SK-N-SH (cell line): ENCODE measurements around the gene DEGS2. TPM values are rescaled to one million over a fixed set of nuclear protein-coding genes. Genes with fewer than 3 reads are reported as not detected.

Source experiments
- CTCF ChIA-PET: fragments of 300-600, 350-600 bp; formaldehyde crosslinking; extraction: SDS; loops from one replicate; lab custom pipeline; 2021; lab: Yijun Ruan, JAX
- POLR2A ChIA-PET: fragments of 350-600 bp; sonication (Branson Sonifier 250); formaldehyde crosslinking; extraction: SDS; loops from one replicate; lab custom pipeline; 2020; ENCODE audit warnings: antibody characterized with exemption, inconsistent platforms; lab: Yijun Ruan, JAX
- DNase-seq: peaks from one replicate; pipeline ENCODE4 v3.0.0; 2012
- H2AFZ ChIP-seq: fragments of 200-600 bp; sonication (generic); 2 replicates; pipeline ENCODE4 v1.8.1; 2016; ENCODE audit warnings: antibody characterized with exemption, mild to moderate bottlenecking, low read depth
- H3F3A ChIP-seq: fragments of 200-600 bp; sonication (generic); replicated peaks from 2 replicates; pipeline ENCODE3; 2016; ENCODE audit warnings: antibody characterized with exemption, mild to moderate bottlenecking; ENCODE audit not compliant: insufficient read depth
- H3K27ac ChIP-seq, 2 experiments: fragments of 200-500 bp in 1 of 2; fragments of 200-600 bp in 1 of 2; sonication (Bioruptor generic) in 1 of 2; sonication (generic), shearing (Covaris generic) in 1 of 2; 2 replicates each; pipeline versions ENCODE4 v1.5.1 to v1.6.1; 2014 to 2016; ENCODE audit warnings: low read depth in 2 of 2, inconsistent platforms in 1 of 2, low read length in 1 of 2, mild to moderate bottlenecking in 1 of 2, mixed read lengths in 1 of 2
- H3K27me3 ChIP-seq: fragments of 200-600 bp; sonication (generic), shearing (Covaris generic); 2 replicates; pipeline ENCODE4 v1.6.1; 2016; ENCODE audit warnings: mixed run types; ENCODE audit not compliant: insufficient read depth
- H3K36me3 ChIP-seq, 2 experiments: fragments of 200-500 bp in 1 of 2; fragments of 200-600 bp in 1 of 2; sonication (Bioruptor generic) in 1 of 2; sonication (generic) in 1 of 2; replicated peaks in 1 of 2; 2 replicates each; pipeline versions ENCODE3 to v1.5.1; 2014 to 2016; ENCODE audit warnings: low read length in 1 of 2, mild to moderate bottlenecking in 1 of 2; ENCODE audit not compliant: insufficient read depth in 2 of 2, control insufficient read depth in 1 of 2
- H3K4me1 ChIP-seq, 2 experiments: fragments of 200-500 bp in 1 of 2; fragments of 200-600 bp in 1 of 2; sonication (Bioruptor generic) in 1 of 2; sonication (generic), shearing (Covaris generic) in 1 of 2; 2 replicates each; pipeline versions ENCODE4 v1.5.1 to v1.6.1; 2014 to 2016; ENCODE audit warnings: low read depth in 1 of 2, low read length in 1 of 2, mixed run types in 1 of 2; ENCODE audit not compliant: insufficient read depth in 2 of 2, control insufficient read depth in 1 of 2
- H3K4me2 ChIP-seq: fragments of 200-600 bp; sonication (generic), shearing (Covaris generic); 2 replicates; pipeline ENCODE4 v1.6.1; 2017; ENCODE audit warnings: mixed run types
- H3K4me3 ChIP-seq, 2 experiments: fragments of 200-500 bp in 1 of 2; fragments of 200-600 bp in 1 of 2; sonication (Bioruptor generic) in 1 of 2; sonication (generic), shearing (Covaris generic) in 1 of 2; 2 replicates each; pipeline versions ENCODE4 v1.5.1 to v1.8.1; 2014 to 2016; ENCODE audit warnings: low read depth in 2 of 2, inconsistent platforms in 1 of 2, low read length in 1 of 2, mild to moderate bottlenecking in 1 of 2, mixed read lengths in 1 of 2, moderate library complexity in 1 of 2
- H3K79me2 ChIP-seq: fragments of 200-600 bp; sonication (generic); 2 replicates; pipeline ENCODE4 v1.8.1; 2017; ENCODE audit warnings: mild to moderate bottlenecking; ENCODE audit not compliant: insufficient read depth
- H3K9ac ChIP-seq: fragments of 200-600 bp; sonication (generic); 2 replicates; pipeline ENCODE4 v1.6.1; 2017; ENCODE audit warnings: mixed run types
- H3K9me2 ChIP-seq: fragments of 200-600 bp; sonication (generic); 2 replicates; pipeline ENCODE4 v1.6.1; 2017; ENCODE audit warnings: mixed run types
- H3K9me3 ChIP-seq: fragments of 200-600 bp; sonication (generic); 2 replicates; pipeline ENCODE4 v1.6.1; 2017; ENCODE audit warnings: mixed run types, mild to moderate bottlenecking, moderate library complexity
- H4K20me1 ChIP-seq: fragments of 200-600 bp; sonication (generic); 2 replicates; pipeline ENCODE4 v1.6.1; 2017; ENCODE audit warnings: mild to moderate bottlenecking, mixed run types; ENCODE audit not compliant: insufficient read depth
- ELF1 ChIP-seq: IDR thresholded peaks from 2 replicates; pipeline ENCODE4 v1.4.0; 2012
- EZH2phosphoT487 ChIP-seq: fragments of 200-600 bp; sonication (generic); IDR thresholded peaks from 2 replicates; pipeline ENCODE4 v1.6.1; 2017; ENCODE audit warnings: low read depth, mixed run types, mild to moderate bottlenecking, antibody characterized with exemption, moderate library complexity, borderline replicate concordance
- FOSL2 ChIP-seq: IDR thresholded peaks from 2 replicates; pipeline ENCODE4 v1.4.0; 2012; ENCODE audit warnings: low read depth, mild to moderate bottlenecking, moderate library complexity, borderline replicate concordance
- FOXM1 ChIP-seq: IDR thresholded peaks from 2 replicates; pipeline ENCODE4 v1.4.0; 2012; ENCODE audit warnings: low read depth, mild to moderate bottlenecking
- MEF2A ChIP-seq: IDR thresholded peaks from 2 replicates; pipeline ENCODE4 v1.4.0; 2012; ENCODE audit warnings: low read depth, borderline replicate concordance
- RFX5 ChIP-seq: IDR thresholded peaks from 2 replicates; pipeline ENCODE4 v1.6.1; 2012; ENCODE audit warnings: mild to moderate bottlenecking, improper control_type of control experiment, low read length
- SMC3 ChIP-seq: IDR thresholded peaks from 2 replicates; pipeline ENCODE4 v1.6.1; 2012; ENCODE audit warnings: low read depth, low read length, improper control_type of control experiment
- TAF1 ChIP-seq: IDR thresholded peaks from 2 replicates; pipeline ENCODE4 v1.6.1; 2012; ENCODE audit warnings: low read depth, mild to moderate bottlenecking, low read length, moderate library complexity, borderline replicate concordance
- TEAD4 ChIP-seq: IDR thresholded peaks from 2 replicates; pipeline ENCODE4 v1.4.0; 2012; ENCODE audit warnings: mild to moderate bottlenecking, borderline replicate concordance; ENCODE audit not compliant: insufficient read depth
- WGBS: methylation state at CpG from one replicate; pipeline ENCODE4 v1.1.6; 2017; ENCODE audit warnings: low lambda C conversion rate; 5-methylcytosine and 5-hydroxymethylcytosine counted together
- polyA plus RNA-seq, 3 experiments: library from polyadenylated mRNA; depleted of rRNA; stranded (reverse); fragments of >200 nt; gene quantifications; 2 replicates each; pipeline ENCODE4 v1.2.3, GENCODE V29; 2012
- TF ChIP-seq, protein P1 (sequence below): fragments of 150-350 bp; IDR thresholded peaks from 2 replicates; pipeline ENCODE4 v1.6.1; 2017; ENCODE audit warnings: antibody characterized with exemption, low read length, low read depth, borderline replicate concordance
- TF ChIP-seq, protein P2 (sequence below): fragments of 200-600 bp; sonication (generic); IDR thresholded peaks from 2 replicates; pipeline ENCODE4 v1.6.1; 2017; ENCODE audit warnings: antibody characterized with exemption, mild to moderate bottlenecking, moderate library complexity
- TF ChIP-seq, protein P3 (sequence below): IDR thresholded peaks from 2 replicates; pipeline ENCODE4 v1.4.0; 2012; ENCODE audit warnings: low read depth, borderline replicate concordance
- TF ChIP-seq, protein P4 (sequence below): fragments of 150-350 bp; IDR thresholded peaks from 2 replicates; pipeline ENCODE4 v1.6.1; 2016; ENCODE audit warnings: mild to moderate bottlenecking, low read depth, low read length
- TF ChIP-seq, protein P5 (sequence below): IDR thresholded peaks from 2 replicates; pipeline ENCODE4; 2012

The DEGS2 gene
- polyA plus RNA-seq, 1 of the 3 experiments (the other 2 are of a cell fraction): 0.02 TPM

DNA sequence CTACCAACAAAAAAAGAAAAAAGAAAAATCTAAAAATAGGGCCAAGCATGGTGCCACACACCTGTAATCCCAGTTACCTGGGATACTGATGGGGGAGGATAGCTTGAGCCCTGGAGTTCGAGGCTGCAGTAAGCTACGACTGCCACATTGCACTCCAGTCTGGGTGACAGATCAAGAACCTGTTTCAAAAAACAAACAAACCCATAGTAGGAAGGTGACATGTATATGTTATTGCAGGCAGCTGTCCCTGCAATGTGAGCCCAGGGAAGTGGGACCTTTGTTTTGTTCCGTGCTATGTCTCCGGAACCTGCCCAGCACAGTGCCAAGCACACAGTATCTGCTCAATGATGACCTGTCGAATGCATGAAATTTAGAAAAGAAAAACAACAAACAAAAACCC lies 42.3 kb upstream of the DEGS2 start:
- no peaks in the 10 kb centered on the region for H3K27me3 ChIP-seq
- no peaks in the 10 kb centered on the region for H3K4me1 ChIP-seq
- ChIA-PET CTCF (interaction anchor here (0.6 kb wide), 1 partner anchor 755 kb away, joined by 3 read pairs; no protein-coding TSS in a partner anchor), POLR2A (no interaction called here)
- H3K9me2 ChIP-seq: no peaks in the 10 kb centered on the region
- H3K4me2 ChIP-seq: no peak overlapping the region
- H4K20me1 ChIP-seq: no peaks in the 10 kb centered on the region
- no peak for DNase-seq
- WGBS: 86% methylated on average over 5 of the region's 5 CpGs
- no peak overlapping the region for H3K4me3 ChIP-seq
- H3K9me3 ChIP-seq: no peaks in the 10 kb centered on the region
- no peak for TF ChIP-seq FOXM1
- no peak for TF ChIP-seq TAF1
- TF ChIP-seq, protein P1, sequence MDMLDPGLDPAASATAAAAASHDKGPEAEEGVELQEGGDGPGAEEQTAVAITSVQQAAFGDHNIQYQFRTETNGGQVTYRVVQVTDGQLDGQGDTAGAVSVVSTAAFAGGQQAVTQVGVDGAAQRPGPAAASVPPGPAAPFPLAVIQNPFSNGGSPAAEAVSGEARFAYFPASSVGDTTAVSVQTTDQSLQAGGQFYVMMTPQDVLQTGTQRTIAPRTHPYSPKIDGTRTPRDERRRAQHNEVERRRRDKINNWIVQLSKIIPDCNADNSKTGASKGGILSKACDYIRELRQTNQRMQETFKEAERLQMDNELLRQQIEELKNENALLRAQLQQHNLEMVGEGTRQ: no peak
- TF ChIP-seq EZH2phosphoT487: no peak
- TF ChIP-seq RFX5: no peak
- TF ChIP-seq FOSL2: no peak
- TF ChIP-seq, protein P2, sequence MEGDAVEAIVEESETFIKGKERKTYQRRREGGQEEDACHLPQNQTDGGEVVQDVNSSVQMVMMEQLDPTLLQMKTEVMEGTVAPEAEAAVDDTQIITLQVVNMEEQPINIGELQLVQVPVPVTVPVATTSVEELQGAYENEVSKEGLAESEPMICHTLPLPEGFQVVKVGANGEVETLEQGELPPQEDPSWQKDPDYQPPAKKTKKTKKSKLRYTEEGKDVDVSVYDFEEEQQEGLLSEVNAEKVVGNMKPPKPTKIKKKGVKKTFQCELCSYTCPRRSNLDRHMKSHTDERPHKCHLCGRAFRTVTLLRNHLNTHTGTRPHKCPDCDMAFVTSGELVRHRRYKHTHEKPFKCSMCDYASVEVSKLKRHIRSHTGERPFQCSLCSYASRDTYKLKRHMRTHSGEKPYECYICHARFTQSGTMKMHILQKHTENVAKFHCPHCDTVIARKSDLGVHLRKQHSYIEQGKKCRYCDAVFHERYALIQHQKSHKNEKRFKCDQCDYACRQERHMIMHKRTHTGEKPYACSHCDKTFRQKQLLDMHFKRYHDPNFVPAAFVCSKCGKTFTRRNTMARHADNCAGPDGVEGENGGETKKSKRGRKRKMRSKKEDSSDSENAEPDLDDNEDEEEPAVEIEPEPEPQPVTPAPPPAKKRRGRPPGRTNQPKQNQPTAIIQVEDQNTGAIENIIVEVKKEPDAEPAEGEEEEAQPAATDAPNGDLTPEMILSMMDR: no peak
- no peak for TF ChIP-seq ELF1
- TF ChIP-seq SMC3: no peak
- TF ChIP-seq, protein P3, sequence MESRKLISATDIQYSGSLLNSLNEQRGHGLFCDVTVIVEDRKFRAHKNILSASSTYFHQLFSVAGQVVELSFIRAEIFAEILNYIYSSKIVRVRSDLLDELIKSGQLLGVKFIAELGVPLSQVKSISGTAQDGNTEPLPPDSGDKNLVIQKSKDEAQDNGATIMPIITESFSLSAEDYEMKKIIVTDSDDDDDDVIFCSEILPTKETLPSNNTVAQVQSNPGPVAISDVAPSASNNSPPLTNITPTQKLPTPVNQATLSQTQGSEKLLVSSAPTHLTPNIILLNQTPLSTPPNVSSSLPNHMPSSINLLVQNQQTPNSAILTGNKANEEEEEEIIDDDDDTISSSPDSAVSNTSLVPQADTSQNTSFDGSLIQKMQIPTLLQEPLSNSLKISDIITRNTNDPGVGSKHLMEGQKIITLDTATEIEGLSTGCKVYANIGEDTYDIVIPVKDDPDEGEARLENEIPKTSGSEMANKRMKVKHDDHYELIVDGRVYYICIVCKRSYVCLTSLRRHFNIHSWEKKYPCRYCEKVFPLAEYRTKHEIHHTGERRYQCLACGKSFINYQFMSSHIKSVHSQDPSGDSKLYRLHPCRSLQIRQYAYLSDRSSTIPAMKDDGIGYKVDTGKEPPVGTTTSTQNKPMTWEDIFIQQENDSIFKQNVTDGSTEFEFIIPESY: no peak
- TF ChIP-seq TEAD4: no peak
- TF ChIP-seq, protein P4, sequence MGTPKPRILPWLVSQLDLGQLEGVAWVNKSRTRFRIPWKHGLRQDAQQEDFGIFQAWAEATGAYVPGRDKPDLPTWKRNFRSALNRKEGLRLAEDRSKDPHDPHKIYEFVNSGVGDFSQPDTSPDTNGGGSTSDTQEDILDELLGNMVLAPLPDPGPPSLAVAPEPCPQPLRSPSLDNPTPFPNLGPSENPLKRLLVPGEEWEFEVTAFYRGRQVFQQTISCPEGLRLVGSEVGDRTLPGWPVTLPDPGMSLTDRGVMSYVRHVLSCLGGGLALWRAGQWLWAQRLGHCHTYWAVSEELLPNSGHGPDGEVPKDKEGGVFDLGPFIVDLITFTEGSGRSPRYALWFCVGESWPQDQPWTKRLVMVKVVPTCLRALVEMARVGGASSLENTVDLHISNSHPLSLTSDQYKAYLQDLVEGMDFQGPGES: no peak
- no peak for TF ChIP-seq MEF2A
- TF ChIP-seq, protein P5, sequence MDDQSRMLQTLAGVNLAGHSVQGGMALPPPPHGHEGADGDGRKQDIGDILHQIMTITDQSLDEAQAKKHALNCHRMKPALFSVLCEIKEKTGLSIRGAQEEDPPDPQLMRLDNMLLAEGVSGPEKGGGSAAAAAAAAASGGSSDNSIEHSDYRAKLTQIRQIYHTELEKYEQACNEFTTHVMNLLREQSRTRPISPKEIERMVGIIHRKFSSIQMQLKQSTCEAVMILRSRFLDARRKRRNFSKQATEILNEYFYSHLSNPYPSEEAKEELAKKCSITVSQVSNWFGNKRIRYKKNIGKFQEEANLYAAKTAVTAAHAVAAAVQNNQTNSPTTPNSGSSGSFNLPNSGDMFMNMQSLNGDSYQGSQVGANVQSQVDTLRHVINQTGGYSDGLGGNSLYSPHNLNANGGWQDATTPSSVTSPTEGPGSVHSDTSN: no peak
- no peak overlapping the region for H3K27ac ChIP-seq
- H3K36me3 ChIP-seq: no peaks in the 10 kb centered on the region
- no peak overlapping the region for H3K9ac ChIP-seq
- H3F3A ChIP-seq: no peaks in the 10 kb centered on the region
- H2AFZ ChIP-seq: no peak overlapping the region
- H3K79me2 ChIP-seq: no peaks in the 10 kb centered on the region
